Skin of body (tissue), 2 donors: Measurements from ENCODE around the gene AZGP1. TPM values are rescaled to one million over a fixed set of nuclear protein-coding genes. Genes with fewer than 3 reads are reported as not detected.
"Not testable (repeated sequence)": the region's sequence is repeated elsewhere in the genome, so short reads cannot be mapped to it uniquely, and the experiment has no call there.

Experiments
- DNase-seq: peaks from one replicate; lab custom pipeline; 2025; lab: John Stamatoyannopoulos, UW
- total RNA-seq: library from RNA; depleted of rRNA; stranded (reverse); fragments of >200 nt; gene quantifications from one replicate; pipeline ENCODE4 v1.2.3, GENCODE V29; 2014

AZGP1 gene
- total RNA-seq = 39.4 TPM

DNA sequence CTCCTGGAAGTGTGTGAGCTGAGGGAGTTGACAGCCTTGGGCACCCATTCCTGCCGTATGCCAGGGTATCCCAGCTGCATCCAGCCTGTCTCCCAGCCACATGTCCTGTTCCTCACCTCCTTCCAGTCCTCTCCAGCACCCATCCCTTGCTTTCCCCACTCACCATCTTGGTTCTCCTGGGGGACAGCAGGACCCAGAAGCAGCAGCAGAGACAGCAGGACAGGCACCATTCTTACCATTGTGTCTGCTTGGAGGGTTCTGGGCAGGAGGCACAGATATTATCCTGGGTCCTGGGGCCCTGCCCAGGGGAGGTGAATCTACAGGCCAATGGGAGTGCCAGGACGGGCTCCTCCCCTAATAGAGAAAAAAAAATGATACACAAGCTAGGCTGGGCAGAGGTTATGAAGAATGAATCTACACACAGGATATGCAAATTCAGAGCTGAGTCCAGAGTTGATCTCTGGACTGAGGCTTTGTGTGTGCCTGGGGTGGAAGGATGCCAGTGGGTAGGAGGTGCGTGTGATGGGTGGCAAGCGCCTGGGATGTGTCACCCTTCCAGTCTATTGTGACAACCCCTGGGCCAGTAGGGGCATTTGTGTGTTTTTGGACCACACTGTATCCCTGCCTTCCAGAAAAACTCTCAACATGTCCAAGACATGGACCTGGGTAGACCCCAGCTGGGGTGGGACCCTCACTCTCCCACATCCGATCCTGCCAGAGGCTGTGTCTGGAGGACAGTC, at the start of gene AZGP1:
AZGP1 (minus strand) TSS at position 250 of the 740 bp plus-strand sequence; CDS start at position 239, 11 bp downstream.
- no peak for DNase-seq

GRCh38 chr7:100024020-100024619, 48.3 kb upstream of the AZGP1 start:
- no peak for DNase-seq

DNA sequence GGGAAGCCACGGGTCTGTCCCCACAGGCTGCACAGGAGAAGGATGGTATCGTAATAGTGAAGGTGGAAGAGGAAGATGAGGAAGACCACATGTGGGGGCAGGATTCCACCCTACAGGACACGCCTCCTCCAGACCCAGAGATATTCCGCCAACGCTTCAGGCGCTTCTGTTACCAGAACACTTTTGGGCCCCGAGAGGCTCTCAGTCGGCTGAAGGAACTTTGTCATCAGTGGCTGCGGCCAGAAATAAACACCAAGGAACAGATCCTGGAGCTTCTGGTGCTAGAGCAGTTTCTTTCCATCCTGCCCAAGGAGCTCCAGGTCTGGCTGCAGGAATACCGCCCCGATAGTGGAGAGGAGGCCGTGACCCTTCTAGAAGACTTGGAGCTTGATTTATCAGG, 47.7 kb upstream of the AZGP1 start:
- no peak for DNase-seq

DNA sequence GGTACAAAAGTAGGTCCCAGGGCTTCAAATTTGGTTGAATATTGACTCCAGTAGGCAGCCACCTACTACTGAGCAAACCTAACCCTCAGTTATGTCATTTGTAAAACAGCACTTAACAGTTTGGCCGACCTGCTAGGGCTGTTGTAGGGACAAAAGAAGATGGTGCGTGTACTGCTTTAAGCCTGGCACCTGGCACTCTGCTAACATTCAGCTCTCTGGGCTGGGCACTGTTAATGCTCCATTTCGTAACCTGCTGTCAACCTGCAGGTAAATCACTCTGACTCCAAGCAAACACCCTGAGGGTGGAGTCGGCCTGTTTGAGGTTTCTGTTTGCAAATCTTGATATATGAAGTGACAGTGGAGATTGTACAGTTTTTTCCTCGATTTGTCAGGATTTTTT, 46.8 kb upstream of the AZGP1 start:
- DNase-seq = no peak

DNA sequence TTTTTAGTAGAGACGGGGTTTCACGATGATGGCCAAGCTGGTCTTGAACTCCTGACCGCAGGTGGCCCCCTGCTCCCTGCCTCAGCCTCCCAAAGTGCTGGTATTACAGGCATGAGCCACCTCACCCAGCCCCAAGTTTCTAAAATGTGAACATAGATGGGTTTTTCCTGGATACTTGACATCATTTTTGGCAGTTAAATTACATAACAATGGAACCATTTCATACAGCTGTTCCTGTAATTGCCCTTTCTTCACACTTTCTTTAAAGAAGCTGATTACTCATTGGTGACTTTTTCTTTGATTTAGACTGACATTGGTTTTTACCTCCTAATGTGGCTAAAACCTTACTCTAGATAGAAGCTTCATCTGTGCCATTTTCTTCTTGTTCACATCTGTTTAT, 45.5 kb upstream of the AZGP1 start:
- no peak for DNase-seq

DNA sequence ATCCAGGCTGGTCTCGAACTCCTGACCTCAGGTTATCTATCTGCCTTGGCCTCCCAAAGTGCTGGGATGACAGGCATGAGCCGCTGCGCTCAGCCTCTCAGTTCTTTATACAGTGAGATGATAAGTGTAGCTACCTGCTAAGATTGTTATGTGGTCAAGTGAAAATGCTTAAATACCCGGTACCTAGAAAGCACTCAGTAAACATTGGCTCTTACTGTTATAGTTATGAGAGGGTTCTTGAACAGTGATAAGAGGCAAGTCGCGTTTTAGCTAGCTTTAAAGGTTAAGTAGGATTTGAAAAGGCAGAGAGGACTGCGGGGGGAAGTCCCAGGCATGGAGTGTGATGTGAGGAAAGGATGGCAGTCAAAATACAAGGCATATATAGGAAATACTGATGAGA, 44.1 kb upstream of the AZGP1 start:
- DNase-seq = no peak

DNA sequence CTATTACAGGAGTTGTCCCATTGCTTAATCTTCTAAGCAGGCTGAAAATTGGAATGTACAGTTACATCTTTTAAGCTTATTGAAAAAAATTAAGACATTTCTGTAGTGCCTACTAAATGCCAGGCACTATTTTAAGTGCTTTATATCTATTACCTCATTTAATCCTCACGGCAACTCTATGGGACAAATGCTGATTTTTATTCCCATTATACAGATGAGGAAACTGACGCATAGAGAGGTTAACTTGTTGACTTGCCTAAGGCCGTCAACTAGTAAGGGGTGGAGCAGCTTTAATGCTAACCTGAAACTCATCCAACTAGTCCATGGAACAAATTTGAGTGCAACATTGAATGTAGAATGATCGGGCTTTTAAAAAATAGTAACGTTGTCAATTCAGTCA, 42.0 kb upstream of the AZGP1 start:
- DNase-seq = no peak

GRCh38 chr7:100017300-100017699, 41.5 kb upstream of the AZGP1 start:
- no peak for DNase-seq

DNA sequence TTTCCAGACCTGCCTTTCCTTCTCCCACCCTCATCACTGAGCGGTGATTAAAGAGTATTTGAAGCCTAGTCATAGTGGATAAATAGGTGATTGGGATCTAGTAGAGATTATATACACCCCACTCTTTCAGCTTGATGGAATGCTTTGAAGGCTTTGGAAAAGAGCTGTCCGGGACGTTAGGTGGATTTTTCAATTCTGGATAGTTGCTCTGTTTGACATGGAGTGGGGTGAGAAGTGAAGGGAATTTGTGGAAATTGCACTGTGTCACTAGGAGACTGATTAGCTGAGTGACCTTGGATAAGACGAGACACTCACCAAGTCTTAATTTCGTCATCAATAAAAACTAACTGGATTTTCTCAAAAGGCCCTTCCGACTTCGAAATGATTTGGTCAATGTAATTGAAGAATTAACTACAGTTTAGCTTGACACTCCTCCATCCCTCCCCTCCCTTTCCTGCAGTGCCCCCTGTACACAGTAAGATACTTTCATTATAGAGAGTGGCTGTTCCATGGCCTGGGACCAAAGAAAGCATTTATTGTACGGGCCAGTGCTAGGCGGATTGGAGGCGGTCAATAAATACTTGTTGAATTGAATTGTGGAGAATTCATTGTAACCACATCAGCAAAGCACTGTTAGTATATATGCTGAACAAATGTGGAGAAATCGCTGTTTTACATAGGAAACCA, 40.5 kb upstream of the AZGP1 start:
- peak; percentile 45 for DNase-seq

- DNase-seq = peak; percentile 87
Observed at GRCh38 chr7:100015232-100016214, 39.7 kb upstream of the AZGP1 start, which contains the start of gene ZKSCAN1. TSS of gene ZKSCAN1 (plus strand) at chr7:100015596. CDS start at chr7:100023507, 7,911 bp downstream.

DNA sequence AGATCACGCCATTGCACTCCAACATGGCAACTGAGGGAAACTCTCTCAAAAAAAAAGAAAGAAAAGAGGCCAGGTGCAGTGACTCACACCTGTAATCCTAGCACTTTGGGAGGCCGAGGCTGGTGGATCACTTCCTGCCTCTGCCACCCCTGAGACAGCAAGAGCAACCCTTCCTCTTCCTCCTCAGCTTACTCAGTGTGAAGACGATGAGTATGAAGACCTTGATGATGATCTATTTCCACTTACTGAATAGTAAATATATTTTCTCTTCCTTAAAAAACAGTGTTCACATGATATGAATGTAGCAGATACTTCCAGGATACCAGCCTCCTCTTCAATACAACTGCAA, 37.5 kb upstream of the AZGP1 start:
- no peak for DNase-seq

GRCh38 chr7:100012385-100013327, 36.8 kb upstream of the AZGP1 start:
- DNase-seq = not testable (repeated sequence)

GRCh38 chr7:100011516-100011915, 35.7 kb upstream of the AZGP1 start:
- no peak for DNase-seq

- DNase-seq = no peak
Observed at GRCh38 chr7:100010901-100011300, 35.1 kb upstream of the AZGP1 start.

DNA sequence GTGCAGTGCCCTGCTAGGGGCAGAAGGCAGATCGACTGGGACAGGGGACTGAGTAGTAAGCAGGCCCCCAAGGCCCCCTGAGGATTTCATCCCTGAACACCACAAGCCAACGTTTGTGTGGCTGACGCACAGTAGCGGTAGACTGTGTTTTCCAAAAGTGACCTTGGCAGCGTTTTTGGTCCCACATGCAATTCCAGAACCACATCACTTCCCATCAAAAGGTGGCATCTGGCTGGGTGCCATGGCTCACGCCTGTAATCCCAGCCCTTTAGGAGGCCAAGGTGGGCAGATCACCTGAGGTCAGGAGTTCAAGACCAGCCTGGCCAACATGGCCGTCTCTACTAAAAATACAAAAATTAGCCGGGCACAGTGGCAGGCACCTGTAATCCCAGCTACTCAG, 34.1 kb upstream of the AZGP1 start:
- DNase-seq = not testable (repeated sequence)

DNA sequence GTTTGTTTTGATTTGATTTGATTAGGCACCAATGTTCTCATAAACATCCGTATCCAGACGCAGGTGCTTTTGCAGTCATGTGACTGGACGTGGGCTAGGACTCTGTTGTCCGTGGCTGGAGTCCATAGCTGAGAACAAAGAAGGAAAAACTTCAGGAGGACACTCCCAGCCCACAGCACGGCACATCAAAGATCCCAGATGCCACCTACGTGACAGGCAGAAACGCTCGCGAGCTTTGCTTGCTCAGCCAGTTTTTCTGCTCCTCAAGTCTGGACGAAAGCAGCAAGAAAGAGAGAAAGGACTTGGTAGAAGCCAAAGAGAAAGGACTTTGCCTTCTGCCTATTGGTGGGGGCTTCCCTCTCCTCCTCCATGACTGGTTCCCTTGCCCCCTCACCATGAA, 32.7 kb upstream of the AZGP1 start:
- no peak for DNase-seq

- no peak for DNase-seq
Observed at GRCh38 chr7:100007887-100008286, 32.1 kb upstream of the AZGP1 start.

GRCh38 chr7:100003711-100004661, 28.2 kb upstream of the AZGP1 start:
- no peak for DNase-seq

DNA sequence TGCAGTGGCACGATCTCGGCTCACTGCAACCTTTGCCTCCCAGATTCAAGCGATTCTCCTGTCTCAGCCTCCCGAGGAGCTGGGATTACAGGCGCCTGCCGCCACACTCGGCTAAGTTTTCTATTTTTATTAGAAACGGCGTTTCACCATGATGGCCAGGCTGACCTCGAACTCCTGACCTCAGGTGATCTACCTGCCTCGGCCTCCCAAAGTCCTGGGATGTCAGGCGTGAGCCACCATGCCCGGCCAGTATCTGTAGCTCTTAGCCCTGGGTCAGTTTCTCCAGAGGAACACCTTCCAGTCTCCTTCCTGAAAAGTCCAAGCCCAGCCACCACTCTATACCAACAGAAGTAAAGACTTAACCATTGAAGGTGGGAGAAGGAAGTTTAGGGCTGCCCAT, 24.4 kb upstream of the AZGP1 start:
- DNase-seq = no peak
